HEK293 (cell line): ENCODE data around the gene CLEC16A.

ENCODE experiments used
- CTCF ChIP-seq: fragments of 450-650 bp; formaldehyde crosslinking; IDR thresholded peaks from 2 replicates; pipeline ENCODE4 v1.5.1; 2016; ENCODE audit warnings: missing biosample characterization, missing genetic modification characterization
- ZEB2 ChIP-seq: fragments of 450-650 bp; formaldehyde crosslinking; IDR thresholded peaks from 2 replicates; pipeline ENCODE4 v1.5.1; 2016; ENCODE audit warnings: missing biosample characterization, missing genetic modification characterization
- ZNF280C ChIP-seq: fragments of 450-650 bp; formaldehyde crosslinking; IDR thresholded peaks from 2 replicates; pipeline ENCODE4 v1.5.1; 2016; ENCODE audit warnings: missing biosample characterization, missing genetic modification characterization

GRCh38 chr16:11016524-11016988 lies 72.2 kb downstream of the CLEC16A start:
- no peak for TF ChIP-seq ZEB2 (tag by site-specific recombination)
- TF ChIP-seq ZNF280C (tag by site-specific recombination): no peak
- no peak for TF ChIP-seq CTCF
